GM21717 (cell line): ENCODE results near the gene GSTM3.
"Not testable (repeated sequence)": the region's sequence is repeated elsewhere in the genome, so short reads cannot be mapped to it uniquely, and the experiment has no call there.

Experiments used
- ATAC-seq: cut with Tn5 transposase; IDR thresholded peaks from one replicate; pipeline ENCODE4 v1.9.1; 2021; ENCODE audit warnings: mild to moderate bottlenecking, moderate library complexity; ENCODE audit not compliant: unreplicated experiment

Gene GSTM3

DNA sequence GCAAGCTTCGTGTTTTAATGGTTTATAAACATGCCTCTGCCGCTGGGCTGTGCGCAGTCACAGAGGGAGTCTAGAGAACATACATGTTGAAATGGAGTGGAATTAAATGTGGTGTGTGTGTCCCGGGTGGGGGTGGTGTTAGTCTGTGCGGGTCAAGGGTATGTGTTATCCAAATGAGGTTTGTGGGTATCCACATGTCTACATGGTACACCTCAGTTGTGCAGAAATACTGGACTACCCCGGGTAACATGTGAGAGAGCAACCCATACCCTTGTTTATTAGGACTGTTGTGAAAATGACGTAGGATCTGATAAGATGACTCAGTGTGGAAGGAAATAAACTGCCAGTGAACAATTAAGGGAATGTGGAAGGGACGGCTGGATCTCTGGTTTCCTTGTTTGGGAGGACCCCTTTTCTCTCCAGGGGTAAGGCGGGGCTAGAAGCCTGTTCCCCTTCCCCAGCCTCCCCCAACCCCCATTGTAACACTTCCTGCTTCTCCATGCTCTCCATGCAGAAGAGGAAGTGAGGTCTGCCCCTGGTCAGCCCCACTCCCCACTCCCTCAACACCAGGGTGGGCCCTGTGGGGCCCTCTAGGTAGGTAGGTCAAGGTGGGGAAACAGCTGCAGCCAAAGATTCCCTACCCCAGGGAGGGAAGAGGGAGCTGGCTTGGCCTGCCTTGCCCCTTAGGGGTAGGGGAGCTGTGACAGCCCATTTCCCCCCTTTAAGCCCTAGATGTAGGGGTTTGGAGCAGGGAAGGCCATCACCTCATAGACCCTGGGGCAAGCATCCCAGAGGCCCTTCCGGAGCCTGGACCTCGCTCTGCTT, 22.2 kb upstream of the GSTM3 start:
- no peak for ATAC-seq

DNA sequence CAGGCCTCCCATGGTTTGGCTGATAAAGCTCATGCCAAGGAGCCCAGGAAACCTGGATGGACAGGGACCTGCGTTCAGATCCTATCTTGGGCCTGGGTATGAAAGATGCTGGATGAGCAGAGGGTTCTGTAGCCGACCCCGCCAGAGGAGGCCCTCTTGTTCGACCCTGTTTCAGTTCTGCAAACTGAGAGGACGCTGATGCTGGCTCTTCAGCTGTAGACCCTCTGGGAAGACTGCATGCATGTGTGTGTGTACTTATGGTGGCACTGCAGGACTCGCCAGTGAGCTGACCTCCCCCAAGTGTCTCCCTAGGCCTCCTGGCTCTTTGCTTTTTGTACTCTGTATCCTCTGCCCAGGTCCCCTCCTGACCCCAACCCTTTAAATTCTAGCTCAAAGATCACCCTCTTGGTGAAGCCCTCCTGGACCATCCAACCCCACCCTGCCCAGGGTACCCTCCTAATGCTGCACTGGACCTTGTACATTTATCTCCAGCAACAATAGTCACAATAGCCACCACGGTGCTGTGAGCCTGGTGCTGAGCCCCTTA, 21.3 kb upstream of the GSTM3 start:
- no peak for ATAC-seq

DNA sequence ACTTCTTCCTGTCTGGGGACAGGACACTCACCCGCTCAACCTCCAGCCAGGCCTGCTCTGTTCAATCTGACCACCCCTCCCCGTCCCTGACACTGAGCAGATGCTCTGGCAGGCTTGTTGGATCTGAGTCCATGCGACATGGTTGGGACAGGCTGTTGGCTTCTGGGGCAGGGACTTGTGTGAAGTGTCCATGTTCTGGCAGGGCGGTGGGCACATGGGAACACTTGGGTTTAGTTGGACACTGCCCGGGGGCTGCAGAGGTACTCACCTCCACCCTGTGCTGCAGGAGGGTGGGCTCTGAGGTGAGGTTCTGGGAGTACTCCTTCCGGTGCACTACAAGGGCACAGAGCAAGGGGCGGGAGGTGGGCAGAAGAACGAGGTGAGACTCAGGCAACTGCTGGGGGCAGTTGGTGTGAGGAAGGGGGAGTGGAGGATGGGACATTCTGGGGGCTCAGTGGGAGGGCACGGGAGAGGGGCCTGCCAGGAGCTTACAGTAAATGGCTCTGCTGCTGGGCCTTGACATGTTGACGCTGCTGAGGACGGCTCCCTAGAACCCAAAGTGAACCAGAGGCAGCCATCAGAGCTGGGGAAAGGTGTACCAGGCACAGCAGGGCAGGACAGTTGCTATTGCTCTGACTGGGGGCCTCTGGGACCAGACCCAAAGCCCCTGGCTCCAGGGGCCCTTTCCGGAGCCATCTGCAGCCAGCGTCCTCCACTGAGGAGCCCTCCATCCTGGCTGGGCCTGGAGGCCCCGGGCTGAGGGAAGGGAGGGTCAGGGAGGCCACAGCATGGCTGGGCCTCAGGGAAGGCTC, 20.6 kb upstream of the GSTM3 start:
- no peak for ATAC-seq

DNA sequence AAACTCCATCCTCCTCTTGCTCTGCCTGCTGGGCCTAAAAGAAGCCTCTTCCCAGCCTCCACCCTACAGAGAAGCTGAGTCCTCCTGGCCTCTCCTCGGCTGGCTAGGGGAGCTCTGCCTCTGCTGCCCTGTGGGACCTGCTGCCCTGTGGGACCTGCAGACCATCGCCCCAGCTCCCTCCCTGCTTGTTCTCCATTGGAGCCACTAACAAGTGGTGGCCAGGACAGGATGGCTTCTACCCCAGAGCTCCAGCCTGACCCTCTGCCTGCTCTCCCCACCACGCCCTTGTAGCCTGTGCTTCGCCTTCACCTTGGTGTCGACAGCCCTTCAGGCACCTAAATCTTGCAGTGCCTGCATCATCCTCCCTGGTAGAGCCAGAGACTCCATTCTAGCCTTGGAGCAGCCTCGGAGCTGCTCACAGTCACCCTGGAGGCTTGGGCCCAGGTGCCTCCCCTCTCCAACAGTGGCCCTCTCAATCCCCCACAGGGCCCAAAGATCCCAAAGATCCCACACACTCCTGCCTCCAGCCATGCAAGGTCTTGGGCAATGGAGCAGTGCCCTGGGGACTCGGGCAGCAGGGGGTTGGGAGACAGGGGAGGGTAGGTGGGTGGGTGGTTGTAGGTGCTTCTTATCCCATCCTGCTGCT, 19.9 kb upstream of the GSTM3 start:
- no peak for ATAC-seq

DNA sequence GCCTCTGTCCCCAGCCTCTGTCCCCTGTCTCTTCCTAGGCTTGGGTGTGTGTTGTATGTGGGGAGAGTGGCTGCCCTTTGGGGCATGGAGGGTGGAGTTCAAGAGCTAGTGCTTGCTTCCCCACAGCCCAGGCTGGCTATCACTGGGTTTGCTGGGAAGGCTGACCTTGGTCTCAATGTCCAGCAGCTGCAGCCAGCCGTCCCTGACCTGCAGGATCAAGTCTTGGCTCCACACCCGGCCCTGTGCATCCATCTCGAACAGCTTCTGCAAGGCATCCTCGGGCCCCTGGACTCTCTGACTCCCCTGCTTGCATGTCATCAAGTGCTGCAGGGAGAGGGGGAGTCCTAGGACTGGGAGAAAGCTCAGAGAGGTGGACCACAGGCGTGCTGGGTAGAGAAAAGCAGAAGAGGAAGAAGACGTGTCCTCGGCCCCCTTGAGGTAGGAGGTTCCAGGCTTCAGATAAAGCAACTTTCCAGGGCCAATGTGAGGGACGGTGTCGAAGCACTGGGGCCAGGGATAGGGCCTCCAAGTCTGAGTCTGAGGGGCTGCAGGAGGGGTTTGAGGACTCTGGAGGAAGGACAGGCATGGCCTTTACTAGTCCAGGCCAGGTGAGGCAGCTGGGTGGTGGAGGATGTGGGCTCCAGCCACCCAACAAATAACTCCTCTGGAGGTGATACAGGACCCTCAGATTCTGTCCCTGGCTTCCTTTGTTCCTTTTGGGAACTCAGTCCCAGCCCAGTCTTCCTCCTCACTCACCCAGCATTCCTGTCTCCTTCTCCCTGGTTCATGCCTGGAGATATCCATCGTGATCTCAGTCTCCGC, 18.9 kb upstream of the GSTM3 start:
- no peak for ATAC-seq

DNA sequence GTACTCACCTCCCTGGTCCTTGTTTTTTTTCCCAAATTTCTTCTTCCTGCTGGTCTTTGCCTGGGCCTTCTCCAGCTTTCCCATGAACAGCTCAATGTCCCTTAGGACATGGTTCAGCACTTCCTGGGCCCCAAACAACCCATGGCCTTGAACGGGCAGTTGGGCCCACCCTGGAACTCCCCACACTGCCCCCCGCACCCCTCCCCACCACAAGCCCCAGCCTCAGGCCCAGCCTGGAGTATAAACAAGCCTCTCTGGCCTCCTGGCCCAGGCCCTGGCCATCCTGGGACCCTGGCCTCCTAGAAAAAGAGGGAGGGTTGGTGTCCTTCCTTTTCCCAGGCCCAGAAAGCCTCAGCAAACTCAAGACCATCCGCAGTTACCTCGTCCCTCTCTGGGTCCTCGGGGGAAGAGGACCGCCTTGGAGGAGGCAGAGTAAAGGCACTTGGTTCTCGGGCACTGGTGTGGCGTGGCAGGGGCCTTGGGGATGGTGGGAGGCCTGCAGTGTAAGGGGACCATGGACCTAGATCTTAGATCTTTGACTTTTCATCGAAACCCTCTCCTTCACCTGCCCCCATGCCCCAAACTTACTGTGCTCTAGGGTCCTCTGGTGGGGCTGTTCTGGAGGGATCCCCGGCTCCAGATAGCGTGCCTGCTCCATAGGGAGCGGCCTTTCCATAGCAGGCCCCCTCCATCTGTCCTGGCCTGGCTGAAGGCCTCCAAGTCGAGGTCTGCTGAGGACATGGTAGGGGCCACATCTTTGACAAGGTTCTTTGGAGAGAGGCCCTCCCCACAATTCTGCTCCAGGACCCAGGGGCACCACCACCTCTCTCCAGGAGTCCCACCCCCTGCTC, 17.3 kb upstream of the GSTM3 start:
- no peak for ATAC-seq

DNA sequence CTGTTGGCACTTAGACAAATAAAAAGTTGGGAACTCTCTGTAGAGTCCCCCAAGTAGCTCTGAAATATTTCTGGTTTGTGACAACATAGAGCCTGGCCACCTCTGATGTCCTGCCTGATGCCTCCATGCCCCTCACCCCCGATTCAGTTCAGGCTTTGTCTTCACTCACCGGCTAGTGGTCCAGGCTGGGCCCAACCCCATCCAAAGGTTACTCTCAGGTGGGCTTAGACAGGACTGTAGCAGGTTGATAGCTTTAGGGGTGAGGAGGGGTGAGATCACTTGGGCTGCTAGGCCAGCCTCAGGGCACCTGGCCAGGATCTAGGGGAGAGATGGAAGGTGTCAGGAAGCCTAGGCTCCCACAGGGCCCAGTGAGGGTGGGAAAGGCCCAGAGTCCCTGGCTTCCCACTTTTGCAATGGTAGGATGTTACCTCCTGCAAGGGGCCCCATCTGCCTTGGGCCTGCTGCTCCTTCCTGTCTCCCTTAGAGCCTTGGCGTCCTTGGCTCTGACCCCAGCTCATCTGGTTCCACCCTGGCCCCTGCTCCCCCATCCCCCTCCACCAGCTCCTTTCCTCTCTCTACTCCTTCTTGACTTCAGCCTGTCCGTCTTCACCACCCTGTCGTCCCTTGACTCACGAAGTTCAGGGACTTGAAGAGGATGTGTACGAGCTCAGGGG, 16.1 kb upstream of the GSTM3 start:
- ATAC-seq = no peak

DNA sequence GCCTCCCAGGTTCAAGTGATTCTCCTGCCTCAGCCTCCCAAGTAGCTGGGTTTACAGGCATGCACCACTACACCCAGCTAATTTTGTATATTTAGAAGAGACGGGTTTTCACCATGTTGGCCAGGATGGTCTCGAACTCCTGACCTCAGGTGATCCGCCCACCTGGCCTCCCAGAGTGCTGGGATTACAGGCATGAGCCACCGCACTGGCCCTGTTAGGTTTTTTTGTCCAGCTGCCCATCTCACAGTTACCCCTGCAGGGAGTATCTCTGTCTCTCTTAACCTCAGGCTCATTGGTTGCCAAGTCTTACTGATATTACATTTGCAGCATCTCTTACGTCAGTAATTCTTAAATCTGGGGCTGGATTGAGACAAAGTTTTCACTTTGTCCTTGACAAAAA, 15.5 kb upstream of the GSTM3 start:
- not testable (repeated sequence) for ATAC-seq

DNA sequence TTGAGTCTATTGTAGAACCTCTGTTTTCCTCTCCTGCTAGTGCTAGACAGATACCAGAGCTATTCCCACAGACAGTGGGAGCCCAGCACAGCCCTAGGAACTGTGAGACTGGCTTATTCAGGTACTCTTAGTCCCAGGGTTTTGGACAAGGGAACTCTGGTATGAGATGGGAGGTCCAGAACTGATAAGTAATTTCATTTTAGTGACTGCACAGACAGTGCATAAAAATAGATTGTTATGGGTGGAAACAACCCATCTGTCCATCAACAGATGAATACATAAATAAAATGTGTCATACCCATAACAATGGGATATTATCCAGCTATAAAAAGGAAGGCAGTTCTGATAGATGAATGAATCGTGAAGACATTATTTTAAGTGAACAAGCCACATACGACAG, 13.9 kb upstream of the GSTM3 start:
- no peak for ATAC-seq

DNA sequence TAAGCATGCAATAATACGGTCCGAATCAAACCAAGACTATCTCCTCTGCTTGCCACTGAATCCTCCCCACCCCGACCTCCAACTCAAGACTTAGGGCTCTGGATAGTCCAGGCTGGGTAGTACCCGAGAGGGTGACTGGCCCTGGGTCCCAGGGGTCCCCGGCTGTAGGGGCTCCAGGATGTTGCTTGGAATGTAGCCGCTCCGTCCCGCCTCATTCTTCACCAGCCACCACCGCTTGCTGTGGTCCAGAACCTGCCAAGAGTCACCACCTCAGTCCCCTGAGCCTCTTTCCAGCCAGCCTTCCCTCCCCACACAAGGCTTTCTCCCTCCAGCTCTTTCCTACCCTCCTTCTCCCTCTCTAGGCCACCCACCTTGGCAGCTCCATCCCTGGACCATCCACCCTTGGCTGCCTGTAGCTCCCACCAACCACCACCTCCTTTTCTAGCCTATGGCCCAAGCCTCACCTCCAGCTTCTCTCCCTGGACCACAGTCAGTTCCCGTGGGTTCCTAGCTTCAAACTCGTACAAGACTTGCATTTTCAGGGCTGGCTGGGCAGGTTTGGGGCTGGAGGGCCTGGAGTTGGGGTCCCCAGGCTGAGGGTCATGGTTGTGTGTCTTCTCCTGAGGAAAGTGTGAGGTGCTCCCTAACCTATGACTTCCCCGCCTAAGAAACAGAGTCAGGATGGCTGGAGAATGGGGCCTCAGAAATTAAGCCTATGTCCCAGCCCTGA, 10.9 kb upstream of the GSTM3 start:
- no peak for ATAC-seq

DNA sequence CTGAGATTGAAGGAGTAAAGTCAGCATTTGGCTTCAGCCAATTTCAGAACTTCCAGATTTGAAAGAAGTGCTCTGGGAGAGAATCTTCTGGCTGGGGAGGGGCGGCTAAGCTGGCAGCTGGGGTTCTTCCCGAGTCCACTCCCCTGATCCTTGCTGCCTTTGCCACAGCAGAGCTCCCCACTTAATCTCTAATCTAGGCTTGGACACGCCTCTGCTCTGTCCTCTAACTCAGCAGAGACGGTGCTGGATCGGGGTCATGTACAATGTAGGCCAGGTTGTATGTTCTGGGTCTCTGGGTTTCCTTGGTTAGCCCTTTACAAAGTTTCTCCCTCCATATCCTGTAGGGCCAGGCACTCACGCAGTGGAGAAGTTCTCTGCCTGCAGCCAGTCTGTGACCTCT, 10.1 kb upstream of the GSTM3 start:
- ATAC-seq = no peak

DNA sequence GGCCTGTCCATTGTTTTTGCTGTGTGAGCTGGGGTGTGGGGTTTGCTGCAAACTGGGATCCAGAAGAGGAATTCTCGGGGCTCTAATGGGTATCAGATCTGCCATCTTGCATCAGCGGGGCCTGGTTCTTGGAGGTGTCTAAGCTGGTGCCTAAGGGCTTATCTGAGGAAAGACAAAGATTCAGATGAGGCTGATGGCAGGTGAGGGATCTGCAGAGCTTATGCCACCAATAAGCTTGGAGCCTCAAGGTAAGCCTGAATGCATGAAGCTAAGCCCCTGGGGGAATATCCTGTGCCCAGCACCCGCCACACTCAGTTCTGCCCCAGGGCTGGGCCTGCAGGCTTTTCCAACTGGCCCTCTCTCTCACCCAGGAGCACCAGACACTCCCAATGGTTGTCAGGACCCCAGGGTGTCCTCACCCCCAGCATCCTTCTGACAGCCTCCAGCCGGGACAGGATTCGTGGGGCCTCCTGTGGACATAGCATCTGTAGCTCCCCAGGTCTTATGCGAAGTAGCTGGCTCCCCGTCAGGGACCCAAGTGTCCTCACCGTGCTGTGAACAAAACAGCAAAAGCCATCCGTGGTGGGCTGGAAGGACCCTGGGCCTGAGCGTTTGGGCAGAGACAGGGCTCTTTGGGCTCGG, 9.5 kb upstream of the GSTM3 start:
- no peak for ATAC-seq

DNA sequence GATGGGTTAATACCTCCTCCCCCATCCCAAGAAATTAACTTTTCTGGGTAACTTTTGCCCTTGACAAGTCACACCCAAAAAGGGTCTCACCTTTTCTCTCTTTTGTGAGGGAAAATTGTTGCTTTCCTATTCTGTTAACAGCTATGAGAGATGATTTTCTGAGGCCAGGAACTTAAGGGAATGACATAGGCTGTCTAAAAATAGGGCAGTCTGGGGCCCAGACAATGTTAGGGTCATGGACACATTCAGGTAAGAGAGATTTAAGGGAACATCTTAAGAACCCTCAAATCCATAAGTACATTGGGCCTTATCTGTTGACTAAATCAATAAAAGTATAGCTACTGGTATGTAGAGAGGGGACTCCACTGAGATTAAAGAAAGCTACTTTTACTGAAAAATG, 8.4 kb upstream of the GSTM3 start:
- ATAC-seq = no peak

DNA sequence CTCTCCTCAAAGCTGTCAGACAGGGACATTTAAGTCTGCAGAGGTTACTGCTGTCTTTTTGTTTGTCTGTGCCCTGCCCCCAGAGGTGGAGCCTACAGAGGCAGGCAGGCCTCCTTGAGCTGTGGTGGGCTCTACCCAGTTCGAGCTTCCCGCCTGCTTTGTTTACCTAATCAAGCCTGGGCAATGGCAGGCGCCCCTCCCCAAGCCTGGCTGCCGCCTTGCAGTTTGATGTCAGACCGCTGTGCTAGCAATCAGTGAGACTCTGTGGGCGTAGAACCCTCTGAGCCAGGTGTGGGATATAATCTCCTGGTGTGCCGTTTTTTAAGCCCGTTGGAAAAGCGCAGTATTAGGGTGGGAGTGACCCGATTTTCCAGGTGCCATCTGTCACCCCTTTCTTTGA, 7.5 kb upstream of the GSTM3 start:
- ATAC-seq = not testable (repeated sequence)

DNA sequence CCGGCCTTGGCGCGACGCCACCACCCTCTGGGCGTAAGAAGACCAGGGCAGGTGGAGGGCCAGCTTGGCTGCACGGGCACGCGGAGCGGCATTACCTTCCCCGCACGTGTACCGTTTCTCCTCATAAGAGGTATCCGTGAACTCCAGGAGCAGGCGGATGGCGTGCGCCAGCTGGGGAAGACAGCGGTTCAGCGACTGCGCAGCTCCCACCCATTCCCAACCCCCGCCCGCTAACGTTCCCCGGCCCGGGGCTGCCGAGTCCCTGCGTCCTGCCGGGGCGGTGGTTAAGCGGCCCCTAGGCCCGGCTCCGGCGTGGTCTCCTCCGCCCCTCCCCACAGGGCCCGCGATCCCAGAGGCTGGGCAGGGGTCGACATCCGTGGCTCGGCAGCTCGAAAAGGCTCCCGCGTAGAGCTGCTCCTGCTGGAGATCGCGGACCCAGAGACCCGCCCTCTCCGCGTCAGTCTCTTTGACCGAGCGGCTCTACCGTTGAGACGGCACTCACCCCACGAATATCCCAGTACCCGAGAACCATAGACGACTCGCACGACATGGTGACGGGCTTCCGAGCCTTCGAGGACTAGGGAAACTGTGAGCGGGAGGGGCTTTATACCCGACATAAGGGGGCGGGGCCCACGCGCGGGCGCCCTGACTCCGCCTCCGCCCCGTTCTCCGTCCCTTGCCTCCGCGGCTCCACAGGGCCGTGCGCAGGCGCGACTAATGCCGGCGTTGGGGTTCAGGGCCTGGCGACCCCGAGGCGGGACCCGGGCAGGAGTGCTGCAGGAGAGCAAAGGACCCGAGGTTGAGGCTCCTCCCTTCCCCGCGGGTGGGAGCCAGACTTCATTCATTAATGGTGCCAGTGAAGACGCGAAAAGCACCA, 862 bp downstream of the GSTM3 start:
- no peak for ATAC-seq

DNA sequence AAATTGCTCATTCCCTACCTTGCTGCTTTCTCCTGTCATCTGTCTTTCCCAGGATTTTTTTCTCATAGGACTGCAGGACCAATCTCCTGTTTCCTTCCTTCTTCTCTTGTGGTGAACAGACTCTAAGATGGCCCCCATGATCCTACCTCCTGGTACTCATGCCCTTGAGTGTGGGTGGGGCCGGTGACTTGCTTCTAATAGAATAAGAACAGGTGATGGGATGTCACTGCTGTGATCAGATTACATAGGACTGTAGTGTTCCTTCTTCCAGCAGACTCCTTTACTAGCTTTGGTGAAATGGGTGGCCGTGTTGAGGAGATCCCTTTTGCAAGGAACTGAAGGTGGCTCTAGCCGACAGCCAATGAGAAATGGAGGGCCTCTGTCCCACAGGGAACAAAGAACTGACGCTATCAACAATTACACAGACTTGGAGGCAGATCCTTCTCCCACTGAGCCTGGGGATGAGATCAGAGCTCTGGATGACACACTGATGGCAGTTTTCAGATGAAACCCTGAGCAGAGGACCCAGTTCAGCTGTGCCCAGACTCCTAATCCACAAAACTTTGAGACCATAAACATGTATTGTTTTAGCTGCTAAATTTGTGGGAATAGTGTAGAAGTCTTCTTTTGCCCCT, 7.5 kb downstream of the GSTM3 start:
- no peak for ATAC-seq
